ENCODE results near the gene IGF2BP3.

IGF2BP3 gene

DNA sequence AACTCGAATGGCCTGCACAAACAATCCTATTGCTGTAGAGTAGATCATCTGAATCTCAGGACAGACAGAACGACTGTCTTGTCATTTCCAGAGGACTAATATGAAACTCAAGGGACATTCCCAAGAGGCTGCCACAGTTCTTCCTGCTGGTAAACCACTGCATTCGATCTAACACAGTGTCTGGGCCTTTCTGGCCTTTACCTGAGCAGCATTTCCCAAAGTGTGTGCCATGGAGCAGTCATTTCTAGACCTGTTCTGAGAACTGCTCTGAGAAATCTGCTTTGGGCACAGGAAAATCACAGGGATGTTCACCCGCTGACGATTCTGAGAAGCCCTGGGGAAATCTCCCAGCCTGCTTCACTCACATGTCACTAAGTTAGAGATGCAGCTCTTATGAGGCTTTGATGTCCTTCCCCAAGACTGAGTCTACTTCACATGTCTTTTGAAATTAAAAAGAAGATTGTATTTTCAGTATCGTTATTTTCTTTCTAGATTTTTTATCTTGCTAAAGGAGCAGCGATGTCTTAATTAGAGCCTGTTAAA, 205.3 kb downstream of the IGF2BP3 start:
- H3K27me3 Mint-ChIP-seq (ENCODE audit: low read depth, poor library complexity), result peaks cover 8% of the 10 kb centered on the region
- DNase-seq, result no peak
- H3K36me3 Mint-ChIP-seq (ENCODE audit: low read depth), result no peaks in the 10 kb centered on the region
- TF ChIP-seq, protein P1, sequence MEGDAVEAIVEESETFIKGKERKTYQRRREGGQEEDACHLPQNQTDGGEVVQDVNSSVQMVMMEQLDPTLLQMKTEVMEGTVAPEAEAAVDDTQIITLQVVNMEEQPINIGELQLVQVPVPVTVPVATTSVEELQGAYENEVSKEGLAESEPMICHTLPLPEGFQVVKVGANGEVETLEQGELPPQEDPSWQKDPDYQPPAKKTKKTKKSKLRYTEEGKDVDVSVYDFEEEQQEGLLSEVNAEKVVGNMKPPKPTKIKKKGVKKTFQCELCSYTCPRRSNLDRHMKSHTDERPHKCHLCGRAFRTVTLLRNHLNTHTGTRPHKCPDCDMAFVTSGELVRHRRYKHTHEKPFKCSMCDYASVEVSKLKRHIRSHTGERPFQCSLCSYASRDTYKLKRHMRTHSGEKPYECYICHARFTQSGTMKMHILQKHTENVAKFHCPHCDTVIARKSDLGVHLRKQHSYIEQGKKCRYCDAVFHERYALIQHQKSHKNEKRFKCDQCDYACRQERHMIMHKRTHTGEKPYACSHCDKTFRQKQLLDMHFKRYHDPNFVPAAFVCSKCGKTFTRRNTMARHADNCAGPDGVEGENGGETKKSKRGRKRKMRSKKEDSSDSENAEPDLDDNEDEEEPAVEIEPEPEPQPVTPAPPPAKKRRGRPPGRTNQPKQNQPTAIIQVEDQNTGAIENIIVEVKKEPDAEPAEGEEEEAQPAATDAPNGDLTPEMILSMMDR (IDR thresholded peaks at IDR 0.05), result no peak
- H3K4me3 Mint-ChIP-seq, result no peak overlapping the region
- no peaks in the 10 kb centered on the region for H3K9me3 Mint-ChIP-seq
- H3K27ac Mint-ChIP-seq, result no peak overlapping the region
- H3K4me1 Mint-ChIP-seq, result no peaks in the 10 kb centered on the region

DNA sequence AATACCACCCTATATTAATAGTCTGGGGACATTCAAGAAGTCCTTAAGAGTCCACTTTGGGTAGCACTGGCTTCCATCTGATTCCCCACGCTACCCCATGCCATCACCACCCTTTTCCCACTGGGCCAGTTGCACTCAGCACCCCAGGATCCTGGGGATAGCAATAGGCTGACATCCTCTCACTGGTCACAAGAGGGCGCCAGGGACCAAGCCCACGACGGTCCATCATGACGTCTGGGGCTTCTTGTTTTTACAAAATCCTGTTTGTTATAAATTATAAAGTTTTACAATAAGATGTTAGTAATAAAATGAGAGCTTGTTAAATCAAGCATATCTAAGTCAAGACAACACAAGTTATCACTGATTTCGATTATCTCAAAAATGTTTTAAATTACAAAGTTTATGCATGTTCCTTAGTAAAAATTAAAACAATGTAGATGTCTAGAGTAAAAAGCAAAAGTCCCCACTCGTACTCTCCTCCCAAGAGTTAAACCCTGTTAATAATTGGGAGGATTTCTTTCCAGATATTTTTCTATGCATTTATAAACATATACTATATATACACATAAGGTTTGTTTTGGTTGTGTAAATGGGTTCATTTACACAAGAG, 208.3 kb downstream of the IGF2BP3 start:
- Mint-ChIP-seq H3K9me3 (no peaks in the 10 kb centered on the region), H3K27me3 (ENCODE audit: low read depth, poor library complexity) (peaks cover 8% of the 10 kb centered on the region), H3K27ac (no peak overlapping the region), H3K4me1 (no peaks in the 10 kb centered on the region), H3K4me3 (no peak overlapping the region), H3K36me3 (ENCODE audit: low read depth) (no peaks in the 10 kb centered on the region)
- TF ChIP-seq, protein P1 (IDR thresholded peaks at IDR 0.05), result peak; percentile 91
- DNase-seq, result peak; percentile 62

DNA sequence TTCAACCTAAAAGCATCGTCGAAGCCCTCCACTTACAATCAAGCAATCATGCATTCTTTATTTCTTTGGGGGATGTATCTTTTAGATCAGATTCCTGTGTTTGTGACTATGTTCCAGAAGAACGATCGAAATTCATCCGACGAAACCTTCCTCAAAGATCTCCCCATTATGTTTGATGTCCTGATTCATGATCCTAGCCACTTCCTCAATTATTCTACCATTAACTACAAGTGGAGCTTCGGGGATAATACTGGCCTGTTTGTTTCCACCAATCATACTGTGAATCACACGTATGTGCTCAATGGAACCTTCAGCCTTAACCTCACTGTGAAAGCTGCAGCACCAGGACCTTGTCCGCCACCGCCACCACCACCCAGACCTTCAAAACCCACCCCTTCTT, 209.9 kb downstream of the IGF2BP3 start:
- no peaks in the 10 kb centered on the region for H3K9me3 Mint-ChIP-seq
- no peak overlapping the region for H3K27ac Mint-ChIP-seq
- TF ChIP-seq, protein P1 (IDR thresholded peaks at IDR 0.05), result no peak
- no peaks in the 10 kb centered on the region for H3K36me3 Mint-ChIP-seq (ENCODE audit: low read depth)
- no peak for DNase-seq
- no peak overlapping the region for H3K4me3 Mint-ChIP-seq
- H3K4me1 Mint-ChIP-seq, result no peaks in the 10 kb centered on the region
- H3K27me3 Mint-ChIP-seq (ENCODE audit: low read depth, poor library complexity), result peaks cover 8% of the 10 kb centered on the region

Measured in nephron progenitor cell (in vitro differentiated cells).